Astrocyte (in vitro differentiated cells and primary cell): ENCODE results near the gene SCARF2. TPM values are rescaled to one million over a fixed set of nuclear protein-coding genes. Genes with fewer than 3 reads are reported as not detected.

ENCODE experiments used
- DNase-seq: peaks from one replicate; pipeline ENCODE4 v3.0.0-alpha.2; 2010; ENCODE audit warnings: low read depth
- FAIRE-seq: peaks from 2 replicates; lab custom pipeline; 2011; peaks lifted over from hg19 to GRCh38; lab: Jason Lieb, UNC
- H2AFZ ChIP-seq: 2 replicates; pipeline ENCODE4 v1.6.0; 2012; ENCODE audit warnings: low read depth, low read length, inconsistent platforms
- H3K27ac ChIP-seq: 2 replicates; pipeline ENCODE4 v1.5.1; 2011; ENCODE audit warnings: low read depth, low read length, inconsistent platforms
- H3K27me3 ChIP-seq: 2 replicates; pipeline ENCODE4 v1.6.0; 2011; ENCODE audit warnings: low read length, inconsistent platforms; ENCODE audit not compliant: insufficient read depth
- H3K36me3 ChIP-seq: 2 replicates; pipeline ENCODE4 v1.5.1; 2011; ENCODE audit warnings: low read length, inconsistent platforms; ENCODE audit not compliant: insufficient read depth
- H3K4me1 ChIP-seq: 2 replicates; pipeline ENCODE4 v1.5.1; 2011; ENCODE audit warnings: low read length, inconsistent platforms; ENCODE audit not compliant: insufficient read depth
- H3K4me2 ChIP-seq: 2 replicates; pipeline ENCODE4 v1.6.0; 2012; ENCODE audit warnings: low read length, inconsistent platforms
- H3K4me3 ChIP-seq: 2 replicates; pipeline ENCODE4 v1.5.1; 2011; ENCODE audit warnings: low read depth, mild to moderate bottlenecking, low read length, inconsistent platforms; ENCODE audit not compliant: insufficient read depth
- H3K79me2 ChIP-seq: 2 replicates; pipeline ENCODE4 v1.6.0; 2012; ENCODE audit warnings: mild to moderate bottlenecking, low read length, inconsistent platforms; ENCODE audit not compliant: insufficient read depth
- H3K9ac ChIP-seq: 2 replicates; pipeline ENCODE4 v1.6.0; 2012; ENCODE audit warnings: mild to moderate bottlenecking, low read length, inconsistent platforms
- H3K9me3 ChIP-seq: 2 replicates; pipeline ENCODE4 v1.5.1; 2012; ENCODE audit warnings: low read depth, mild to moderate bottlenecking, low read length, inconsistent platforms; ENCODE audit not compliant: insufficient read depth
- H4K20me1 ChIP-seq: 2 replicates; pipeline ENCODE4 v1.6.0; 2012; ENCODE audit warnings: low read length, inconsistent platforms; ENCODE audit not compliant: insufficient read depth
- H3K27ac Mint-ChIP-seq: one replicate; pipeline ENCODE4 v1.8.0; 2021; ENCODE audit warnings: mild to moderate bottlenecking, mixed read lengths; ENCODE audit not compliant: unreplicated experiment
- H3K27me3 Mint-ChIP-seq: one replicate; pipeline ENCODE4 v1.8.0; 2021; ENCODE audit warnings: low read depth, mixed read lengths; ENCODE audit not compliant: unreplicated experiment
- H3K36me3 Mint-ChIP-seq: one replicate; pipeline ENCODE4 v1.8.0; 2021; ENCODE audit warnings: low read depth, mixed read lengths; ENCODE audit not compliant: unreplicated experiment
- H3K4me1 Mint-ChIP-seq: one replicate; pipeline ENCODE4 v1.8.0; 2021; ENCODE audit warnings: low read depth, mixed read lengths; ENCODE audit not compliant: unreplicated experiment
- H3K4me3 Mint-ChIP-seq: one replicate; pipeline ENCODE4 v1.8.0; 2021; ENCODE audit warnings: mild to moderate bottlenecking, moderate library complexity, mixed read lengths; ENCODE audit not compliant: unreplicated experiment
- H3K9me3 Mint-ChIP-seq: one replicate; pipeline ENCODE4 v1.8.0; 2021; ENCODE audit warnings: mild to moderate bottlenecking, mixed read lengths; ENCODE audit not compliant: unreplicated experiment
- EZH2 ChIP-seq: IDR thresholded peaks from 2 replicates; pipeline ENCODE4 v1.6.1; 2012; ENCODE audit warnings: mild to moderate bottlenecking, low read length, inconsistent platforms; ENCODE audit not compliant: insufficient read depth
- total RNA-seq: library from RNA; stranded (reverse); gene quantifications from 2 replicates; pipeline ENCODE4 v1.2.1, GENCODE V29; 2021
- TF ChIP-seq, protein P1 (sequence below): IDR thresholded peaks from 2 replicates; pipeline ENCODE4 v1.5.1; 2011; ENCODE audit warnings: low read depth, mild to moderate bottlenecking, inconsistent platforms, low read length, moderate library complexity; ENCODE audit not compliant: insufficient read depth

The SCARF2 gene
- total RNA-seq, 1 donor from 2014 or later, result 17.3 TPM

DNA sequence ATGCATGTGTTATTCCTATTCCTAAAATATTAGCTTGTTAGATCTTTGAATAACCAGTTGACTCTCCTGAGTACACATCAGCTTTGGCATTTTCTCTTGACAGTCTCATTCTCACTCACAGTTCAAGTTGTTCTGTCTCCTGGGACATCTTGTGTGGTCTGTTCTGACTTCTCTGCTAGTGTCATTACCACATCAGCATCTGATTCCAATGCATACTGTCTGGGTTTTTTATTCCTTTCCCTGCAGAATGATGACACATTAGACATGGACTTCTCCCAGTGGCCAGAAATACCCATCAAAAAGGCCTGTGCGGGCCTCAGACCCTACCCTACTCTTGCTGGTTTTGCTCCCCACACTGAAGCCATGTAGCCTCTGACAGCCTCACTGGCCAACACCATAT, 41.0 kb downstream of the SCARF2 start:
- Histone ChIP-seq H3K36me3 (no peaks in the 10 kb centered on the region), H3K9ac (no peak overlapping the region), H3K9me3 (no peaks in the 10 kb centered on the region), H3K4me2 (no peak overlapping the region), H3K27me3 (no peaks in the 10 kb centered on the region), H3K27ac (no peak overlapping the region), H3K79me2 (peaks cover 44% of the 10 kb centered on the region), H3K4me3 (no peak overlapping the region), H2AFZ (no peak overlapping the region), H4K20me1 (peaks cover 42% of the 10 kb centered on the region), H3K4me1 (peaks cover 5% of the 10 kb centered on the region)
- DNase-seq (no peak), FAIRE-seq (no peak)
- Mint-ChIP-seq H3K36me3 (no peaks in the 10 kb centered on the region), H3K9me3 (no peaks in the 10 kb centered on the region), H3K27ac (peak overlapping the region; percentile 66), H3K4me1 (peaks cover 19% of the 10 kb centered on the region), H3K4me3 (no peak overlapping the region), H3K27me3 (no peaks in the 10 kb centered on the region)
- TF ChIP-seq, protein P1, sequence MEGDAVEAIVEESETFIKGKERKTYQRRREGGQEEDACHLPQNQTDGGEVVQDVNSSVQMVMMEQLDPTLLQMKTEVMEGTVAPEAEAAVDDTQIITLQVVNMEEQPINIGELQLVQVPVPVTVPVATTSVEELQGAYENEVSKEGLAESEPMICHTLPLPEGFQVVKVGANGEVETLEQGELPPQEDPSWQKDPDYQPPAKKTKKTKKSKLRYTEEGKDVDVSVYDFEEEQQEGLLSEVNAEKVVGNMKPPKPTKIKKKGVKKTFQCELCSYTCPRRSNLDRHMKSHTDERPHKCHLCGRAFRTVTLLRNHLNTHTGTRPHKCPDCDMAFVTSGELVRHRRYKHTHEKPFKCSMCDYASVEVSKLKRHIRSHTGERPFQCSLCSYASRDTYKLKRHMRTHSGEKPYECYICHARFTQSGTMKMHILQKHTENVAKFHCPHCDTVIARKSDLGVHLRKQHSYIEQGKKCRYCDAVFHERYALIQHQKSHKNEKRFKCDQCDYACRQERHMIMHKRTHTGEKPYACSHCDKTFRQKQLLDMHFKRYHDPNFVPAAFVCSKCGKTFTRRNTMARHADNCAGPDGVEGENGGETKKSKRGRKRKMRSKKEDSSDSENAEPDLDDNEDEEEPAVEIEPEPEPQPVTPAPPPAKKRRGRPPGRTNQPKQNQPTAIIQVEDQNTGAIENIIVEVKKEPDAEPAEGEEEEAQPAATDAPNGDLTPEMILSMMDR, result no peak
- no peak for TF ChIP-seq EZH2

DNA sequence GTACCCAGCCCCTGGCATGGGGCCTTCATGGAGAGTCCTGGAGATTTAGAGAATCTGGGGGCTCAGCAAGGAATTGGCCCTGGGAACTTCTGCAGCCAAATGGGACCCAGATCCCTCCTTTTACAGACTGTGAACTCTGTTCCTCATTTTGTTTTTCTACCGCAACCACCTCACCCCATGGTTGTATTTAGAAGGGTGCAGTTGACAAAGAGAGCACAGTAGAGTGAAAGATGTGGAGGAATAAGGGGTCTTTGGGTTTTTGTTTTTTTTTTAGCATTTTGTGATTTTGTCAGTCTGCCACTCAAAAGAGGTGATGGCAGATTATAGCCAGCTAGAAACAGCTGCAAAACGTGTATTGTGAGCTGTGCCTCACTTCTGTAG, 41.7 kb downstream of the SCARF2 start:
- FAIRE-seq (no peak), DNase-seq (no peak)
- Histone ChIP-seq H3K36me3 (no peaks in the 10 kb centered on the region), H2AFZ (no peak overlapping the region), H3K79me2 (peaks cover 44% of the 10 kb centered on the region), H3K9ac (no peak overlapping the region), H3K4me3 (no peak overlapping the region), H3K4me1 (peaks cover 5% of the 10 kb centered on the region), H3K27me3 (no peaks in the 10 kb centered on the region), H3K27ac (no peak overlapping the region), H4K20me1 (peaks cover 41% of the 10 kb centered on the region), H3K4me2 (peak overlapping the region; percentile 88), H3K9me3 (no peaks in the 10 kb centered on the region)
- no peaks in the 10 kb centered on the region for H3K36me3 Mint-ChIP-seq
- no peak overlapping the region for H3K4me3 Mint-ChIP-seq
- no peak overlapping the region for H3K27ac Mint-ChIP-seq
- no peaks in the 10 kb centered on the region for H3K27me3 Mint-ChIP-seq
- TF ChIP-seq EZH2, result no peak
- TF ChIP-seq, protein P1, result no peak
- H3K9me3 Mint-ChIP-seq, result no peaks in the 10 kb centered on the region
- H3K4me1 Mint-ChIP-seq, result peaks cover 19% of the 10 kb centered on the region

DNA sequence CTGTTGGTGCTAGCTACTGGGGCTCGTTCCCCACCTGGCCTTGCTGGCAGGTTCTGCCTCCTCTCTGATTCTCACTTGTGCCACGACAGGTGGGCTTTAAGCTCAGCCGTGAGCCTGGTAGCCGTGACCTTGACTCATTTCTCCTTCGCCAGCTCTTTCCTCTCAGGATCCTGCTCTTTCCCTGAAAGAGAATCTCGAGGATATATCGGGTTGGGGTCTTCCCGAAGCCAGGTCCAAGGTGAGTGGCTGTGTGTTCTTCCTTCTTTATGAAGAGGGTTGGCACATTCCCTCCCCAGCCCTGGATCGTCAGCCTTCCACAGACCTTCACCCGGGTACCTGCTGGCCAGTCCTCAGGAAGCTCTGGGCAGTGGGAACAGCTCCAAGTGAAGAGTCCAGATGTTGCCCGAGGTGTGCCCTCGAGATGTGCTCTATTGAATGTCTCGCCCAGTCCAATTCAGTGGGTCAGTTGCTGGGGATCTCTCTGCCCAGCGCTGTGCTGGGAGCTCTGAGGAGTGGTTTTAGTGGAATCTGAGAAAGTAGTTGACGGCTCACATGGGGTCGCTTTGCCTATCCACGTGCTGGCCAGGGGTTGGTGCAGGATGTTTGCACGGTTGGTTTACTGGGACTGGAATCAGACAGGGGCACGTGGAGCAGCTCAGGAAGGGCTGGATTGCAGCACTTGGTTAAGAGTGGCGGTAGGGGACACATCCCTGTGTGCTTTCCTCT, 42.3 kb downstream of the SCARF2 start:
- no peak for DNase-seq
- H3K4me1 Mint-ChIP-seq, result peaks cover 19% of the 10 kb centered on the region
- H3K4me1 ChIP-seq, result peaks cover 5% of the 10 kb centered on the region
- no peaks in the 10 kb centered on the region for H3K36me3 ChIP-seq
- TF ChIP-seq, protein P1, result no peak
- no peak for TF ChIP-seq EZH2
- no peak overlapping the region for H3K27ac ChIP-seq
- H4K20me1 ChIP-seq, result peaks cover 35% of the 10 kb centered on the region
- no peaks in the 10 kb centered on the region for H3K9me3 Mint-ChIP-seq
- H3K4me3 ChIP-seq, result peak overlapping the region; percentile 21
- H3K9me3 ChIP-seq, result no peaks in the 10 kb centered on the region
- peak overlapping the region; percentile 66 for H3K27ac Mint-ChIP-seq
- H3K36me3 Mint-ChIP-seq, result no peaks in the 10 kb centered on the region
- no peak overlapping the region for H2AFZ ChIP-seq
- no peaks in the 10 kb centered on the region for H3K27me3 Mint-ChIP-seq
- H3K9ac ChIP-seq, result peak overlapping the region; percentile 2
- FAIRE-seq, result no peak
- H3K27me3 ChIP-seq, result no peaks in the 10 kb centered on the region
- peak overlapping the region; percentile 90 for H3K4me3 Mint-ChIP-seq
- H3K79me2 ChIP-seq, result peaks cover 42% of the 10 kb centered on the region
- peak overlapping the region; percentile 88 for H3K4me2 ChIP-seq
